ENCODE data around the gene TSPO2.

The TSPO2 gene

GRCh38 chr6:41078101-41078500, 35.8 kb downstream of the TSPO2 start:
- no peak overlapping the region for H2AFZ ChIP-seq (ENCODE audit: low read depth, low read length, severe bottlenecking)
- H3K9ac ChIP-seq (ENCODE audit: low read length) = no peak overlapping the region
- H3F3A ChIP-seq (ENCODE audit: insufficient read depth) = peaks cover 37% of the 10 kb centered on the region
- H3K4me3 ChIP-seq (ENCODE audit: insufficient read depth, low read length, poor library complexity, severe bottlenecking) = no peak overlapping the region
- peaks cover 88% of the 10 kb centered on the region for H3K79me2 ChIP-seq (ENCODE audit: insufficient read depth, low read length)
- peak overlapping the region; percentile 0 for H3K4me2 ChIP-seq (ENCODE audit: low read depth, low read length, poor library complexity, severe bottlenecking)
- no peaks in the 10 kb centered on the region for H3K9me3 ChIP-seq (ENCODE audit: insufficient read depth, low read length)
- H3K36me3 ChIP-seq (ENCODE audit: low read length) = peaks cover 36% of the 10 kb centered on the region
- H3K27me3 ChIP-seq (ENCODE audit: low read length) = no peaks in the 10 kb centered on the region
- H3K9me2 ChIP-seq (replicated peaks; ENCODE audit: insufficient read depth, low read length) = no peaks in the 10 kb centered on the region
- no peak for TF ChIP-seq EZH2phosphoT487 (conservative IDR thresholded peaks at IDR 0.05; ENCODE audit: low read length)
- TF ChIP-seq CTCF (IDR thresholded peaks at IDR 0.05; ENCODE audit: insufficient read depth, low read length, poor library complexity, severe bottlenecking) = no peak
- no peaks in the 10 kb centered on the region for H4K20me1 ChIP-seq (ENCODE audit: low read depth, low read length)
- H3K27ac ChIP-seq (ENCODE audit: low read depth, low read length) = no peak overlapping the region

GRCh38 chr6:41079080-41079479, 36.8 kb downstream of the TSPO2 start:
- Histone ChIP-seq H3K27ac (ENCODE audit: low read depth, low read length) (no peak overlapping the region), H3K9me2 (replicated peaks; ENCODE audit: insufficient read depth, low read length) (no peaks in the 10 kb centered on the region), H3K79me2 (ENCODE audit: insufficient read depth, low read length) (peaks cover 78% of the 10 kb centered on the region), H3K4me2 (ENCODE audit: low read depth, low read length, poor library complexity, severe bottlenecking) (no peak overlapping the region), H2AFZ (ENCODE audit: low read depth, low read length, severe bottlenecking) (no peak overlapping the region), H3K9ac (ENCODE audit: low read length) (no peak overlapping the region), H3K27me3 (ENCODE audit: low read length) (no peaks in the 10 kb centered on the region), H3K4me3 (ENCODE audit: insufficient read depth, low read length, poor library complexity, severe bottlenecking) (no peak overlapping the region), H4K20me1 (ENCODE audit: low read depth, low read length) (no peaks in the 10 kb centered on the region), H3F3A (ENCODE audit: insufficient read depth) (peaks cover 36% of the 10 kb centered on the region), H3K36me3 (ENCODE audit: low read length) (peaks cover 42% of the 10 kb centered on the region), H3K9me3 (ENCODE audit: insufficient read depth, low read length) (no peaks in the 10 kb centered on the region)
- TF ChIP-seq CTCF (IDR thresholded peaks at IDR 0.05; ENCODE audit: insufficient read depth, low read length, poor library complexity, severe bottlenecking) (no peak), EZH2phosphoT487 (conservative IDR thresholded peaks at IDR 0.05; ENCODE audit: low read length) (no peak)

GRCh38 chr6:41080621-41081020, 38.4 kb downstream of the TSPO2 start:
- Histone ChIP-seq H3K4me3 (ENCODE audit: insufficient read depth, low read length, poor library complexity, severe bottlenecking) (no peak overlapping the region), H2AFZ (ENCODE audit: low read depth, low read length, severe bottlenecking) (no peak overlapping the region), H3F3A (ENCODE audit: insufficient read depth) (peaks cover 21% of the 10 kb centered on the region), H3K4me2 (ENCODE audit: low read depth, low read length, poor library complexity, severe bottlenecking) (peak overlapping the region; percentile 5), H3K9me3 (ENCODE audit: insufficient read depth, low read length) (no peaks in the 10 kb centered on the region), H3K79me2 (ENCODE audit: insufficient read depth, low read length) (peaks cover 63% of the 10 kb centered on the region), H3K9ac (ENCODE audit: low read length) (no peak overlapping the region), H3K9me2 (replicated peaks; ENCODE audit: insufficient read depth, low read length) (no peaks in the 10 kb centered on the region), H3K27me3 (ENCODE audit: low read length) (no peaks in the 10 kb centered on the region), H4K20me1 (ENCODE audit: low read depth, low read length) (no peaks in the 10 kb centered on the region), H3K27ac (ENCODE audit: low read depth, low read length) (peak overlapping the region; percentile 38; the same call in 1 of the 2 replicates), H3K36me3 (ENCODE audit: low read length) (peaks cover 56% of the 10 kb centered on the region)
- no peak for TF ChIP-seq CTCF (IDR thresholded peaks at IDR 0.05; ENCODE audit: insufficient read depth, low read length, poor library complexity, severe bottlenecking)
- no peak for TF ChIP-seq EZH2phosphoT487 (conservative IDR thresholded peaks at IDR 0.05; ENCODE audit: low read length)
